Glutamatergic neuron (in vitro differentiated cells): Measurements from ENCODE around the gene GALC. TPM values are rescaled to one million over a fixed set of nuclear protein-coding genes. Genes with fewer than 3 reads are reported as not detected.

Experiments
- DNase-seq: peaks from one replicate; pipeline ENCODE4 v3.0.0; 2022
- H3K27ac Mint-ChIP-seq: one replicate; pipeline ENCODE4 v1.8.0; 2020; ENCODE audit warnings: mild to moderate bottlenecking, mixed read lengths, inconsistent platforms; ENCODE audit not compliant: unreplicated experiment
- H3K27me3 Mint-ChIP-seq: one replicate; pipeline ENCODE4 v1.8.0; 2020; ENCODE audit warnings: mild to moderate bottlenecking, moderate library complexity, mixed read lengths, inconsistent platforms; ENCODE audit not compliant: unreplicated experiment
- H3K36me3 Mint-ChIP-seq: one replicate; pipeline ENCODE4 v1.8.0; 2020; ENCODE audit warnings: mild to moderate bottlenecking, mixed read lengths, inconsistent platforms; ENCODE audit not compliant: unreplicated experiment
- H3K4me1 Mint-ChIP-seq: one replicate; pipeline ENCODE4 v1.8.0; 2020; ENCODE audit warnings: mild to moderate bottlenecking, low read depth, mixed read lengths, inconsistent platforms; ENCODE audit not compliant: unreplicated experiment
- H3K4me3 Mint-ChIP-seq: one replicate; pipeline ENCODE4 v1.8.0; 2020; ENCODE audit warnings: mild to moderate bottlenecking, mixed read lengths, inconsistent platforms; ENCODE audit not compliant: unreplicated experiment
- H3K9me3 Mint-ChIP-seq: one replicate; pipeline ENCODE4 v1.8.0; 2020; ENCODE audit warnings: mild to moderate bottlenecking, moderate library complexity, mixed read lengths, inconsistent platforms; ENCODE audit not compliant: unreplicated experiment
- total RNA-seq: library from RNA; stranded (reverse); fragmentation: NEBNext Ultra II Directional; extraction: Animal tissue kit (Norgen Biotek cat#: 25700); gene quantifications from one replicate; pipeline ENCODE4 v1.2.1, GENCODE V29; 2021; ENCODE audit not compliant: unreplicated experiment
- TF ChIP-seq, protein P1 (sequence below): fragments of 200-600 bp; sonication (generic); IDR thresholded peaks from one replicate; pipeline ENCODE4 v1.5.0; 2021; ENCODE audit not compliant: partially characterized antibody, unreplicated experiment

GALC gene
- total RNA-seq, 1 donor from 2014 or later, result 16.1 TPM

DNA sequence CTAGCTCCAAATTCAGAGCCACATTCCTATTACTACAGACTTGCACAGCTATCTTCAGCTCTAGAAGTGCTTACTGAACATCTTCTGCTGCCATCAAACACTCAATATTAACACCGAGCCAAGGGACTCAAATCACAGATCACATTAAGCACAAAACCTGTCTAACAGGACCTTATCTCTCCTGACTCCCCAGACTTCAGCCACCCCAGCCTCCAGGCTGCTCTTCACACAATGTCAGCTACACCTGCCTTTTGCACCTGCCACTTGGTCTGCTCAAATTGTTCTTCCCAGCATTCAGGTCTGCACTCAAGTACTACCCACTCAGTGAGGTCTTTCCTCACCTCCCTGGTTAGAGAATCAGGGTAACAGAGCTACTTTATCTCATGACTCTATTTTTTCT is 57.1 kb downstream of the GALC start:
- Mint-ChIP-seq H3K4me1 (no peaks in the 10 kb centered on the region), H3K4me3 (no peak overlapping the region), H3K27me3 (no peaks in the 10 kb centered on the region), H3K36me3 (no peaks in the 10 kb centered on the region), H3K9me3 (no peaks in the 10 kb centered on the region), H3K27ac (no peak overlapping the region)
- DNase-seq, result no peak
- TF ChIP-seq, protein P1, sequence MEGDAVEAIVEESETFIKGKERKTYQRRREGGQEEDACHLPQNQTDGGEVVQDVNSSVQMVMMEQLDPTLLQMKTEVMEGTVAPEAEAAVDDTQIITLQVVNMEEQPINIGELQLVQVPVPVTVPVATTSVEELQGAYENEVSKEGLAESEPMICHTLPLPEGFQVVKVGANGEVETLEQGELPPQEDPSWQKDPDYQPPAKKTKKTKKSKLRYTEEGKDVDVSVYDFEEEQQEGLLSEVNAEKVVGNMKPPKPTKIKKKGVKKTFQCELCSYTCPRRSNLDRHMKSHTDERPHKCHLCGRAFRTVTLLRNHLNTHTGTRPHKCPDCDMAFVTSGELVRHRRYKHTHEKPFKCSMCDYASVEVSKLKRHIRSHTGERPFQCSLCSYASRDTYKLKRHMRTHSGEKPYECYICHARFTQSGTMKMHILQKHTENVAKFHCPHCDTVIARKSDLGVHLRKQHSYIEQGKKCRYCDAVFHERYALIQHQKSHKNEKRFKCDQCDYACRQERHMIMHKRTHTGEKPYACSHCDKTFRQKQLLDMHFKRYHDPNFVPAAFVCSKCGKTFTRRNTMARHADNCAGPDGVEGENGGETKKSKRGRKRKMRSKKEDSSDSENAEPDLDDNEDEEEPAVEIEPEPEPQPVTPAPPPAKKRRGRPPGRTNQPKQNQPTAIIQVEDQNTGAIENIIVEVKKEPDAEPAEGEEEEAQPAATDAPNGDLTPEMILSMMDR, result no peak

DNA sequence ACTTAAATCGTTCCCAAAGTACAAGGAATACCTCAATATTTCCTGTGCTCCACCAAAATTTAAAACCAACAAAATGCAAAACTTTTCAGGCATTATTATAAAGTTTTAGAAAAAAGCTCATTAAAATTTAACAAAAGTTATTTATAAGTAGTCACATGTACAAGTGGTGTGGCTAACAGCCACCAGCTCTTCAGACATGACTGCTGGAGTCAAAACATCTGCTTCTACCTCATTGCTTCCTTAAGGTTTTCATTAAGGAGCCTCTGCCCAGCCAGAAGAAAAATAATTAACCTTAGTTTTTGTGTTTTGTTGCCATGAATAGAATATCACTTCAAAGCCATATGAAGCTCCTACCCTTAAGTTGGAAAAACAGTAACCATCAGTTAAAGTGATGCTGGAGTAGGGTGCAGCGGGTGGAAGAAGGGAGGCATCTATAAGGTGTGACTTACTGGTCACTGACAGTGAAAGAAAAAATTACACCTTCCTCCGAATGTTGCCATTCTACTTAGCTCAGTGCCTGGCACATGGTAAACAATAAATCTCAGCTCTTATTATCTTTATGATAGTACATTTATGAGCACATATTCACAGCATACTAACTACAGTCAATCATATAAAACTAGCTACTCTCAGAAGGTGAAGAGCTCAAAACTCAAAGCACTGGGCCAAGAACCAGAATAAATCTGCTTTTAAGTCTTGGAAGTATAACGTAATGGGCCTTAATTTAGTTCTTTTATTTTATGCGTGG is 57.7 kb downstream of the GALC start:
- Mint-ChIP-seq H3K4me3 (no peak overlapping the region), H3K27me3 (no peaks in the 10 kb centered on the region), H3K36me3 (no peaks in the 10 kb centered on the region), H3K4me1 (no peaks in the 10 kb centered on the region), H3K9me3 (no peaks in the 10 kb centered on the region), H3K27ac (no peak overlapping the region)
- no peak for DNase-seq
- TF ChIP-seq, protein P1, result no peak

DNA sequence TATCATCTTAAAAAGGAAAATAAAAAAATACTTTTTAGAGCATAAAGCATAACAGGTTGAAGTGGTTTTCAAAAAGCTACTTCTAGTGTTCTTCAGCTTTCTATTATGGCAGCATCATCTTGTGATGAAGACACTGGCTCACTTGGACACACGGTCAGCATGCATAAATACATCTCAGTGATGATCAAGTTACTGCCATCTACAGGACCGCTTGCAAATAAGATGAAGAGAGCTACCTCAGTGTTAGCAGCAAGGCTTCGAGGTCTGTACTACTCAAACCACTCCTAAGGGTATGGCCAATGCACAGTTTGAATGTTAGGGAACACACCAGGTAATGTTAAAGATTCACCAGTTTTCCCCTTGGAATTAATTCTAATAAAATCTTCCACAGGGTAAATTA is 58.8 kb downstream of the GALC start:
- no peak for DNase-seq
- Mint-ChIP-seq H3K27me3 (no peaks in the 10 kb centered on the region), H3K4me3 (no peak overlapping the region), H3K4me1 (no peaks in the 10 kb centered on the region), H3K36me3 (no peaks in the 10 kb centered on the region), H3K27ac (no peak overlapping the region), H3K9me3 (no peaks in the 10 kb centered on the region)
- TF ChIP-seq, protein P1, result no peak

DNA sequence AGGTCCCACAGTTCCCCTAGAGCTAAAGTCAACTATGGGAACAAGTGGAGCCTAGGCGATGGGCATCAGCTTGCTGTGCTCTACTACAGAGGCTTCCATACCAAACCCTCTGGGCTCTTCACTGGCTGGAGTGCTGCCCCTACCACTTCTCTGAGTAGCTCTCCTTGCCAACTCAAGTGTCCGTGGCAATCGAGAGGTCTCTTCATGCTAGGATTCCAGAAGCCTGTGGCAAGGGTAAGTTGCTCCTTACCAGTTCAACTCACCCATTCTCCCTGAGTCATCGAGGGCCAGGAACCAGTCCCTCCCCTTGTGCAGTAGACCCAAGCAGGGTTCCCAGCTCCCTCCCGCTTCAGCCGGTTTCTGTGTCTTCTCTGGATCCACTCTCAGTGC is 76.1 kb downstream of the GALC start:
- Mint-ChIP-seq H3K36me3 (no peaks in the 10 kb centered on the region), H3K4me1 (no peaks in the 10 kb centered on the region), H3K9me3 (no peaks in the 10 kb centered on the region), H3K27me3 (no peaks in the 10 kb centered on the region), H3K27ac (no peak overlapping the region), H3K4me3 (no peak overlapping the region)
- TF ChIP-seq, protein P1, result no peak
- no peak for DNase-seq

DNA sequence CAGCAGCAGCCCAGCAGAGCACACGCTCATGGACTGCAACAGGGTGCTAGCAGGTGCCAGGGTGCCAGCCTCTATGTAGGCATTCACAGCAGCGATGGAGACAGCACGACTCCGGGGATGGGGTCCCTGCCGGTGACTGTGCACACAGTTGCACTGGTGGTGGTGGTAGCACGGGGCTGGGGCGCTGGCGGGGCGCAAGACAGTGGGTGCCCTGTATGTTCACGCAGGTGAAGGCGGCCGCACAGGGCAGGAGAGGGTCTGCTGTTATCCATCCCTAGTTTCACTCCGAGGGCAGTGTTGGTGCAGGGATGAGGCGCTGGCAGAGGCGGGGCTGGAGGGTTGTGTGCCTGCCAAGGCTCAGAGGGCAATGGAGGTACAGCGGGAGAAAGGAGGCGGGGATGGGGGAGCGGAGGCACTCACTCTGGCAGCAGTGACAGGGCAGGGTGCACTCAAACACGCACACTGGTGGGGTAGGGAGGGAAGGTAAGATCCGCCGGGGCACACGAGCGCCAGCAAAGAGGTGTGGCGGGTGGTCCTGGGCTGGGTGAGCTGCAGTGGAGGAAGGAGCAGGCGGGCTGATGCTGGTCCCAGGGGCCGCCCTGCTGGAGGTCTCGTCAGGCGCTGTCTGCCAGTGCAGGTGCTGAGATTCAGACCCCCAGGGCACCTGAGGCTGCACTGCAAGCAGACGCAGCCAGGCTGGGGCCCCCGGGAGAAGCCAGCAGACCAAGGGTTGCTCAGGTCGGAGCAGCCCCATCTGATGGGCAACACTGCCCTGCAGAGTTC is 76.7 kb downstream of the GALC start:
- H3K9me3 Mint-ChIP-seq, result no peaks in the 10 kb centered on the region
- no peaks in the 10 kb centered on the region for H3K27me3 Mint-ChIP-seq
- no peak for DNase-seq
- no peak overlapping the region for H3K27ac Mint-ChIP-seq
- no peaks in the 10 kb centered on the region for H3K4me1 Mint-ChIP-seq
- H3K36me3 Mint-ChIP-seq, result no peaks in the 10 kb centered on the region
- TF ChIP-seq, protein P1, result no peak
- no peak overlapping the region for H3K4me3 Mint-ChIP-seq
